HCT116 (cell line): Measurements from ENCODE around the gene TEX12. TPM values are rescaled to one million over a fixed set of nuclear protein-coding genes. Genes with fewer than 3 reads are reported as not detected.

Source experiments
- ATAC-seq: fragments of 200-7000 bp; cut with Tn5 transposase; 2 replicates; pipeline ENCODE4 v1.9.1; 2020; ENCODE audit warnings: mild to moderate bottlenecking, moderate library complexity
- BruUV-seq: library from RNA; stranded (reverse); fragments of 400-500 nt; replicated peaks from 2 replicates; lab custom pipeline; 2021; lab: Mats Ljungman, UMichigan
- CTCF ChIA-PET: fragments of 300-600 bp; sonication (Branson Sonifier 250); formaldehyde crosslinking; loops from one replicate; lab custom pipeline; 2021; ENCODE audit warnings: antibody characterized with exemption; lab: Charles Lee
- POLR2A ChIA-PET: fragments of 300-600, 350-600 bp; sonication (Branson Sonifier 250); formaldehyde crosslinking; loops from one replicate; lab custom pipeline; 2021; ENCODE audit warnings: antibody characterized with exemption; lab: Charles Lee
- RAD21 ChIA-PET, 2 experiments: fragments of 300-600 bp; sonication (Branson Sonifier 250); formaldehyde crosslinking; loops; one replicate each; lab custom pipeline; 2023; ENCODE audit warnings: low total read pairs in 2 of 2; ENCODE audit not compliant: uncharacterized antibody in 2 of 2, unreplicated experiment in 2 of 2, low non-redundant PET in 1 of 2; lab: Charles Lee
- DNase-seq: peaks from one replicate; pipeline ENCODE4 v3.0.0-alpha.2; 2010; ENCODE audit warnings: low read depth, low spot score
- H2AFZ ChIP-seq: fragments of 200-600 bp; shearing (Covaris generic), sonication (generic); 2 replicates; pipeline ENCODE4 v1.6.1; 2017; ENCODE audit warnings: low read depth, mixed run types, mixed read lengths, antibody characterized with exemption, low read length; ENCODE audit not compliant: poor library complexity, severe bottlenecking
- H3K27ac ChIP-seq: 2 replicates; pipeline ENCODE4 v1.5.1; 2012; ENCODE audit warnings: low read depth, low read length
- H3K27me3 ChIP-seq: fragments of 200-600 bp; sonication (generic); 2 replicates; pipeline ENCODE4 v1.6.1; 2016; ENCODE audit warnings: mixed run types, low read length, mixed read lengths; ENCODE audit not compliant: insufficient read depth
- H3K36me3 ChIP-seq, 2 experiments: fragments of 200-500 bp in 1 of 2; fragments of 200-600 bp in 1 of 2; sonication (Bioruptor generic) in 1 of 2; sonication (generic) in 1 of 2; 2 replicates each; pipeline versions ENCODE4 v1.5.1 to v1.6.1; 2014 to 2016; ENCODE audit warnings: low read length in 2 of 2, inconsistent platforms in 1 of 2, mixed read lengths in 1 of 2, mixed run types in 1 of 2; ENCODE audit not compliant: insufficient read depth in 2 of 2, control insufficient read depth in 1 of 2
- H3K4me1 ChIP-seq, 2 experiments: fragments of 200-600 bp in 1 of 2; sonication (generic) in 1 of 2; 2 replicates each; pipeline versions ENCODE4 v1.5.1 to v1.6.1; 2012 to 2017; ENCODE audit warnings: low read length in 2 of 2, inconsistent platforms in 1 of 2, mild to moderate bottlenecking in 1 of 2, mixed read lengths in 1 of 2, mixed run types in 1 of 2, moderate library complexity in 1 of 2; ENCODE audit not compliant: insufficient read depth in 2 of 2, control insufficient read depth in 1 of 2
- H3K4me2 ChIP-seq: fragments of 200-600 bp; sonication (generic); 2 replicates; pipeline ENCODE4 v1.6.1; 2017; ENCODE audit warnings: mixed run types, low read length, mixed read lengths
- H3K4me3 ChIP-seq, 2 experiments: fragments of 200-600 bp in 1 of 2; sonication (generic) in 1 of 2; replicated peaks in 1 of 2; 2 replicates each; pipeline ENCODE4 v1.5.1; 2011 to 2016; ENCODE audit warnings: low read length in 2 of 2, control low read depth in 1 of 2, low read depth in 1 of 2, mild to moderate bottlenecking in 1 of 2, mixed read lengths in 1 of 2, mixed run types in 1 of 2
- H3K79me2 ChIP-seq: fragments of 200-600 bp; sonication (generic); 2 replicates; pipeline ENCODE4 v1.6.1; 2017; ENCODE audit warnings: mild to moderate bottlenecking, mixed run types, low read length, moderate library complexity, mixed read lengths; ENCODE audit not compliant: insufficient read depth
- H3K9ac ChIP-seq: fragments of 200-600 bp; sonication (generic); 2 replicates; pipeline ENCODE4 v1.6.1; 2016; ENCODE audit warnings: low read length, mixed read lengths
- H3K9me2 ChIP-seq: fragments of 200-600 bp; sonication (generic), shearing (Covaris generic); 2 replicates; pipeline ENCODE4 v1.6.1; 2017; ENCODE audit warnings: mixed run types, mild to moderate bottlenecking, moderate library complexity; ENCODE audit not compliant: insufficient read depth
- H3K9me3 ChIP-seq, 2 experiments: fragments of 200-500 bp in 1 of 2; fragments of 200-600 bp in 1 of 2; sonication (Bioruptor generic) in 1 of 2; sonication (generic) in 1 of 2; 2 replicates each; pipeline ENCODE4 v1.6.1; 2014 to 2017; ENCODE audit warnings: low read length in 2 of 2, mixed read lengths in 2 of 2, inconsistent platforms in 1 of 2, low read depth in 1 of 2, mild to moderate bottlenecking in 1 of 2, mixed run types in 1 of 2, moderate library complexity in 1 of 2; ENCODE audit not compliant: control insufficient read depth in 1 of 2, insufficient read depth in 1 of 2
- H4K20me1 ChIP-seq: fragments of 200-600 bp; sonication (generic), shearing (Covaris generic); 2 replicates; pipeline ENCODE4 v1.6.1; 2017; ENCODE audit warnings: mixed run types, mild to moderate bottlenecking, moderate library complexity; ENCODE audit not compliant: insufficient read depth
- CBX3 ChIP-seq: IDR thresholded peaks from 2 replicates; pipeline ENCODE4 v1.6.1; 2012; ENCODE audit warnings: low read depth
- CEBPB ChIP-seq: IDR thresholded peaks from 2 replicates; pipeline ENCODE4 v1.6.1; 2012; ENCODE audit warnings: low read depth
- EGR1 ChIP-seq: IDR thresholded peaks from 2 replicates; pipeline ENCODE4 v1.6.1; 2012; ENCODE audit warnings: low read depth
- ELF1 ChIP-seq: IDR thresholded peaks from 2 replicates; pipeline ENCODE4 v1.6.1; 2012; ENCODE audit warnings: low read depth, borderline replicate concordance
- EZH2 ChIP-seq: fragments of 200-600 bp; sonication (generic); IDR thresholded peaks from 2 replicates; pipeline ENCODE4 v1.6.1; 2017; ENCODE audit warnings: antibody characterized with exemption, mixed run types
- EZH2phosphoT487 ChIP-seq: fragments of 200-600 bp; IDR thresholded peaks from 2 replicates; pipeline ENCODE4 v1.6.1; 2018; ENCODE audit warnings: antibody characterized with exemption, borderline replicate concordance
- FOSL1 ChIP-seq: IDR thresholded peaks from 2 replicates; pipeline ENCODE4 v1.6.1; 2012; ENCODE audit warnings: low read depth
- JUND ChIP-seq: IDR thresholded peaks from 2 replicates; pipeline ENCODE4 v1.6.1; 2012
- POLR2AphosphoS5 ChIP-seq: IDR thresholded peaks from 2 replicates; pipeline ENCODE4 v1.6.1; 2011; ENCODE audit warnings: mild to moderate bottlenecking, low read depth, low read length, moderate library complexity
- RAD21 ChIP-seq: IDR thresholded peaks from 2 replicates; pipeline ENCODE4 v1.6.1; 2012; ENCODE audit warnings: low read depth, mild to moderate bottlenecking
- SIN3A ChIP-seq: IDR thresholded peaks from 2 replicates; pipeline ENCODE4 v1.6.1; 2012; ENCODE audit warnings: low read depth
- SP1 ChIP-seq: IDR thresholded peaks from 2 replicates; pipeline ENCODE4 v1.6.1; 2012; ENCODE audit warnings: low read depth
- SRF ChIP-seq: IDR thresholded peaks from 2 replicates; pipeline ENCODE4 v1.6.1; 2012; ENCODE audit warnings: low read depth
- TCF7L2 ChIP-seq: IDR thresholded peaks from 2 replicates; pipeline ENCODE4 v1.7.0; 2011; ENCODE audit warnings: borderline replicate concordance, inconsistent platforms; ENCODE audit not compliant: insufficient read depth, insufficient read length; ENCODE audit errors: extremely low read depth
- YY1 ChIP-seq: IDR thresholded peaks from 2 replicates; pipeline ENCODE4 v1.6.1; 2011; ENCODE audit warnings: low read length, low read depth, moderate library complexity, mild to moderate bottlenecking; ENCODE audit not compliant: insufficient replicate concordance; ENCODE audit errors: extremely low read depth
- ZFX ChIP-seq: fragments of 450-650 bp; IDR thresholded peaks from 2 replicates; pipeline ENCODE4 v1.6.1; 2017
- ZNF274 ChIP-seq: fragments of 200-500 bp; sonication (Bioruptor generic); IDR thresholded peaks from 2 replicates; pipeline ENCODE4 v1.6.1; 2014; ENCODE audit warnings: mild to moderate bottlenecking, low read depth, low read length, inconsistent platforms
- intact Hi-C: fragments of 100-400 bp; cut with micrococcal nuclease; formaldehyde crosslinking; loops from 2 replicates; pipeline ENCODE4 v1.10.0; 2022
- total RNA-seq: library from RNA; stranded (reverse); gene quantifications from one replicate; pipeline ENCODE4 v1.2.1, GENCODE V29; 2021; ENCODE audit not compliant: unreplicated experiment
- TF ChIP-seq, protein P1 (sequence below), 3 experiments: fragments of 200-600 bp in 1 of 3; sonication (generic) in 1 of 3; IDR thresholded peaks in 2 of 3; conservative IDR thresholded peaks in 1 of 3; 2 replicates each; pipeline ENCODE4 v1.5.1; 2012 to 2017; ENCODE audit warnings: low read depth in 2 of 3, low read length in 2 of 3, antibody characterized with exemption in 1 of 3, borderline replicate concordance in 1 of 3, control low read depth in 1 of 3, mild to moderate bottlenecking in 1 of 3, mixed read lengths in 1 of 3, mixed run types in 1 of 3, moderate library complexity in 1 of 3; ENCODE audit not compliant: insufficient read depth in 1 of 3
- TF ChIP-seq, protein P2 (sequence below): IDR thresholded peaks from 2 replicates; pipeline ENCODE4 v1.6.1; 2011; ENCODE audit warnings: mild to moderate bottlenecking, low read length, moderate library complexity; ENCODE audit not compliant: insufficient replicate concordance; ENCODE audit errors: extremely low read depth
- TF ChIP-seq, protein P3 (sequence below): IDR thresholded peaks from 2 replicates; pipeline ENCODE4 v1.6.1; 2012
- TF ChIP-seq, protein P4 (sequence below): IDR thresholded peaks from 2 replicates; pipeline ENCODE4 v1.6.1; 2012

Gene TEX12
- total RNA-seq, 1 experiment from 2014 or later, result not detected

DNA sequence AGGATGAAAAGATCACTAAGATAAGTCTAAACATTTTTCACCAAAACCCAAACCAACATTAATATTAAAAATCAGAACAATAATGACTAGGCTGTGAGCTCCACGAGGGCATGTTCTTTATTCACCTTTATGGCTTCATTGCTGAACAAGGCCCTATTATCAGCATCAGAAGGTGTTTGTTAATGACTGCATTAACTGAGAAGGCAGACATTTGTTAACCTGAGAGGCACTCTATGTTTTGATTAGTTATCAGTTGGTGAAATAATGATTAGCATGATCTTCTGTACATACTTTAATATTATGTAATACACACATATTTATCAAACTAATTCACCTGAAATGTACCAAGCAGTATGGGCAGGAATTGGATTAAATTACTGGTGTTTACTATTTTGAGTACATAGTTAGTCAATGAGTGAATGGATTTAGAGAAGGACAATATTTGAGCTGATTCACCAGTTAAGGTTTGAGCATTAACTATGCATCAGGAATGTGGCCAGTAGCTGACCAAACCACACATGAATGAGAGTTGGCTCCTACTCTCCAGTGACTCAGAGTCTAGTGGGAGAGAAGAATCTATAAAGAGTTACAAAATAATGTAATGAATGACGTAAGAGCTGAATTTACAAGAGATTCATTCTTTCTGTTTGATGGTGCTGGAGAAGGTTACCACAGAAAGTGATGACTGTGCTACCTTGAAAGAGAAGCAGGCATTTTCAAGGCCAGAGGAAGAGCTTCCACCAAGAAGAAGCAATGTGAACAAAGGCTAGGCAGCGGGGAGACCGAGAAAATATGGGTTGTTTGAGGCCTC is 10.0 kb upstream of the TEX12 start:
- H3K4me3 ChIP-seq, result peak overlapping the region in 1 of 2 experiments; percentile 24; a peak in 2 of 4 replicates
- intact Hi-C loops, result loop anchor here (5.0 kb wide), 1 partner anchor 35 kb away; no protein-coding TSS in a partner anchor
- TF ChIP-seq, protein P1, sequence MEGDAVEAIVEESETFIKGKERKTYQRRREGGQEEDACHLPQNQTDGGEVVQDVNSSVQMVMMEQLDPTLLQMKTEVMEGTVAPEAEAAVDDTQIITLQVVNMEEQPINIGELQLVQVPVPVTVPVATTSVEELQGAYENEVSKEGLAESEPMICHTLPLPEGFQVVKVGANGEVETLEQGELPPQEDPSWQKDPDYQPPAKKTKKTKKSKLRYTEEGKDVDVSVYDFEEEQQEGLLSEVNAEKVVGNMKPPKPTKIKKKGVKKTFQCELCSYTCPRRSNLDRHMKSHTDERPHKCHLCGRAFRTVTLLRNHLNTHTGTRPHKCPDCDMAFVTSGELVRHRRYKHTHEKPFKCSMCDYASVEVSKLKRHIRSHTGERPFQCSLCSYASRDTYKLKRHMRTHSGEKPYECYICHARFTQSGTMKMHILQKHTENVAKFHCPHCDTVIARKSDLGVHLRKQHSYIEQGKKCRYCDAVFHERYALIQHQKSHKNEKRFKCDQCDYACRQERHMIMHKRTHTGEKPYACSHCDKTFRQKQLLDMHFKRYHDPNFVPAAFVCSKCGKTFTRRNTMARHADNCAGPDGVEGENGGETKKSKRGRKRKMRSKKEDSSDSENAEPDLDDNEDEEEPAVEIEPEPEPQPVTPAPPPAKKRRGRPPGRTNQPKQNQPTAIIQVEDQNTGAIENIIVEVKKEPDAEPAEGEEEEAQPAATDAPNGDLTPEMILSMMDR (IDR thresholded peaks at IDR 0.05 in 2 of 3, conservative IDR thresholded peaks at IDR 0.05 in 1 of 3; ENCODE audit: borderline replicate concordance in 1 of 3, insufficient read depth in 1 of 3, low read depth in 2 of 3, low read length in 2 of 3), result no peak
- TF ChIP-seq POLR2AphosphoS5 (peak; percentile 61; the same call in 1 of the 2 replicates), CEBPB (peak; percentile 99), SP1 (peak; percentile 98), YY1 (peak; percentile 37), EZH2 (no peak), RAD21 (peak; percentile 31; the same call in 1 of the 2 replicates), JUND (peak; percentile 99), FOSL1 (peak; percentile 98), ZFX (no peak), ZNF274 (no peak), ELF1 (no peak), TCF7L2 (peak; percentile 84), EZH2phosphoT487 (no peak), SIN3A (peak; percentile 95), SRF (peak; percentile 79), CBX3 (peak; percentile 83), EGR1 (peak; percentile 67)
- TF ChIP-seq, protein P2, sequence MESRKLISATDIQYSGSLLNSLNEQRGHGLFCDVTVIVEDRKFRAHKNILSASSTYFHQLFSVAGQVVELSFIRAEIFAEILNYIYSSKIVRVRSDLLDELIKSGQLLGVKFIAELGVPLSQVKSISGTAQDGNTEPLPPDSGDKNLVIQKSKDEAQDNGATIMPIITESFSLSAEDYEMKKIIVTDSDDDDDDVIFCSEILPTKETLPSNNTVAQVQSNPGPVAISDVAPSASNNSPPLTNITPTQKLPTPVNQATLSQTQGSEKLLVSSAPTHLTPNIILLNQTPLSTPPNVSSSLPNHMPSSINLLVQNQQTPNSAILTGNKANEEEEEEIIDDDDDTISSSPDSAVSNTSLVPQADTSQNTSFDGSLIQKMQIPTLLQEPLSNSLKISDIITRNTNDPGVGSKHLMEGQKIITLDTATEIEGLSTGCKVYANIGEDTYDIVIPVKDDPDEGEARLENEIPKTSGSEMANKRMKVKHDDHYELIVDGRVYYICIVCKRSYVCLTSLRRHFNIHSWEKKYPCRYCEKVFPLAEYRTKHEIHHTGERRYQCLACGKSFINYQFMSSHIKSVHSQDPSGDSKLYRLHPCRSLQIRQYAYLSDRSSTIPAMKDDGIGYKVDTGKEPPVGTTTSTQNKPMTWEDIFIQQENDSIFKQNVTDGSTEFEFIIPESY, result peak; percentile 30
- TF ChIP-seq, protein P3, sequence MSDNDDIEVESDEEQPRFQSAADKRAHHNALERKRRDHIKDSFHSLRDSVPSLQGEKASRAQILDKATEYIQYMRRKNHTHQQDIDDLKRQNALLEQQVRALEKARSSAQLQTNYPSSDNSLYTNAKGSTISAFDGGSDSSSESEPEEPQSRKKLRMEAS, result peak; percentile 76; the same call in 1 of the 2 replicates
- TF ChIP-seq, protein P4, sequence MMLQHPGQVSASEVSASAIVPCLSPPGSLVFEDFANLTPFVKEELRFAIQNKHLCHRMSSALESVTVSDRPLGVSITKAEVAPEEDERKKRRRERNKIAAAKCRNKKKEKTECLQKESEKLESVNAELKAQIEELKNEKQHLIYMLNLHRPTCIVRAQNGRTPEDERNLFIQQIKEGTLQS, result peak; percentile 83; the same call in 1 of the 2 replicates
- H3K79me2 ChIP-seq, result peaks cover 69% of the 10 kb centered on the region
- H3K4me1 ChIP-seq, result peaks cover 39 to 69% of the 10 kb centered on the region in 2 experiments
- ChIA-PET POLR2A (interaction anchor here (0.6 to 2.3 kb wide), 6 partner anchors 8 to 129 kb away, joined by 3 to 10 read pairs (median 3); no protein-coding TSS in a partner anchor), CTCF (interaction anchor here (1.1 to 1.4 kb wide), 3 partner anchors 18 to 44 kb away, joined by 3 to 4 read pairs (median 3); partner anchors contain the start of gene BCO2), RAD21 (interaction anchor here (0.5 to 1.2 kb wide), 3 partner anchors 10 to 35 kb away, joined by 3 to 5 read pairs (median 4); no protein-coding TSS in a partner anchor)
- H4K20me1 ChIP-seq, result no peaks in the 10 kb centered on the region
- no peaks in the 10 kb centered on the region for H3K27me3 ChIP-seq
- BruUV-seq, result no TSS peak
- H3K4me2 ChIP-seq, result peak overlapping the region; percentile 76
- ATAC-seq, result peak; percentile 93
- H2AFZ ChIP-seq, result no peak overlapping the region
- peaks cover 4 to 36% of the 10 kb centered on the region in 2 experiments; a peak in 3 of 4 replicates for H3K36me3 ChIP-seq
- peak overlapping the region; percentile 86 for H3K27ac ChIP-seq
- H3K9me3 ChIP-seq, result no peaks in the 10 kb centered on the region
- H3K9ac ChIP-seq, result peak overlapping the region; percentile 61
- H3K9me2 ChIP-seq, result no peaks in the 10 kb centered on the region
- peak; percentile 98 for DNase-seq
